ENCODE results near the gene NPLOC4. TPM values are rescaled to one million over a fixed set of nuclear protein-coding genes. Genes with fewer than 3 reads are reported as not detected.

The NPLOC4 gene
- total and polyA plus RNA-seq, 2 of the 13 experiments (the other 11 are each of a cell fraction or from before 2014, with no cell fraction given) = 57.0 to 97.0 TPM

- no peak for TF ChIP-seq BCL3 (CRISPR knock-in tag; IDR thresholded peaks at IDR 0.05)
- TF ChIP-seq REST (IDR thresholded peaks at IDR 0.05; ENCODE audit: borderline replicate concordance in 1 of 2, low read depth in 1 of 2, low read length in 2 of 2) = no peak
- no peak for TF ChIP-seq TGIF2 (CRISPR knock-in tag; IDR thresholded peaks at IDR 0.05)
- no peak for TF ChIP-seq ZNF446 (CRISPR knock-in tag; IDR thresholded peaks at IDR 0.05)
- peak; percentile 46; a peak in 1 of 4 replicates for TF ChIP-seq NR2F1 (CRISPR knock-in tag; IDR thresholded peaks at IDR 0.05)
- peak; percentile 44; the same call in 1 of the 2 replicates for TF ChIP-seq FOXA1 (IDR thresholded peaks at IDR 0.05)
- no peak for TF ChIP-seq FOXA1 (CRISPR knock-in tag; IDR thresholded peaks at IDR 0.05)
- no peak for TF ChIP-seq STAG1 (CRISPR knock-in tag; IDR thresholded peaks at IDR 0.05)
- TF ChIP-seq NR0B2 (CRISPR knock-in tag; IDR thresholded peaks at IDR 0.05) = no peak
- no peak for TF ChIP-seq POLR2AphosphoS2 (IDR thresholded peaks at IDR 0.05; ENCODE audit: low read depth, low read length)
- TF ChIP-seq TBX2 (CRISPR knock-in tag; IDR thresholded peaks at IDR 0.05; ENCODE audit: borderline replicate concordance) = peak; percentile 58; the same call in 1 of the 2 replicates
- peak; percentile 57; the same call in 1 of the 2 replicates for TF ChIP-seq HMG20A (CRISPR knock-in tag; IDR thresholded peaks at IDR 0.05; ENCODE audit: borderline replicate concordance)
- no peak for TF ChIP-seq ZNF598 (CRISPR knock-in tag; IDR thresholded peaks at IDR 0.05; ENCODE audit: borderline replicate concordance)
- TF ChIP-seq NFKB2 (CRISPR knock-in tag; IDR thresholded peaks at IDR 0.05; ENCODE audit: borderline replicate concordance) = no peak
- TF ChIP-seq HHEX (CRISPR knock-in tag; IDR thresholded peaks at IDR 0.05) = peak; percentile 93
- no peak for TF ChIP-seq MAFG (CRISPR knock-in tag; IDR thresholded peaks at IDR 0.05)
- no peak for TF ChIP-seq ZNF614 (CRISPR knock-in tag; IDR thresholded peaks at IDR 0.05; ENCODE audit: borderline replicate concordance)
- peak in 1 of 2 experiments; percentile 30; a peak in 1 of 4 replicates for TF ChIP-seq ATF4 (CRISPR knock-in tag; IDR thresholded peaks at IDR 0.05)
- no peak for TF ChIP-seq ZNF256 (CRISPR knock-in tag; conservative IDR thresholded peaks at IDR 0.05)
- no peak for TF ChIP-seq LRRFIP1 (CRISPR knock-in tag; conservative IDR thresholded peaks at IDR 0.05)
Observed at GRCh38 chr17:81583589-81584342, 53.1 kb downstream of the NPLOC4 start (continued).

All from HepG2 (cell line).